GM12801 (cell line): Measurements from ENCODE around the gene ABHD16A.

Source experiments
- TF ChIP-seq, protein P1 (sequence below): IDR thresholded peaks from one replicate; pipeline ENCODE4 v1.5.1; 2011; ENCODE audit warnings: control low read depth; ENCODE audit not compliant: insufficient read length; ENCODE audit errors: extremely low read depth

Gene ABHD16A

DNA sequence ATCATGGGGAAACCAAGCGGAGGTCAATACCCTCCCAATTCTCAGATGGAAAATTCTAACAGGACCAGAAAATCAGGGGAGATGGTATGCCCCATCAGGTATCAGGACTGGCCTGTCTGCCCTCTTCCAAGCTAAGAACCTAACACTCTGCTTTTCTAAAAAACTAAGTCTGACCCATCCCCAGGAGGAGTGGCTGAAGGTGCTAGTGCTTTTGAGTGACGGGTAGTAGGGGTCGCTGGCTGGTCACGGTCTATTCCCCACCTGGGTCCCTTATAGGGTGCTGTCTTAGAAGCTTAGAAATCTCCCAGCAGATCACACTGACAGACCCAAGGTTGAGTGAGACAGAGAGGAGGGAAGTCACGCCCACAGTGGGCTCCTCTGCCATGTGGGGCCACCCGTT lies 9.6 kb downstream of the ABHD16A start:
- TF ChIP-seq, protein P1, sequence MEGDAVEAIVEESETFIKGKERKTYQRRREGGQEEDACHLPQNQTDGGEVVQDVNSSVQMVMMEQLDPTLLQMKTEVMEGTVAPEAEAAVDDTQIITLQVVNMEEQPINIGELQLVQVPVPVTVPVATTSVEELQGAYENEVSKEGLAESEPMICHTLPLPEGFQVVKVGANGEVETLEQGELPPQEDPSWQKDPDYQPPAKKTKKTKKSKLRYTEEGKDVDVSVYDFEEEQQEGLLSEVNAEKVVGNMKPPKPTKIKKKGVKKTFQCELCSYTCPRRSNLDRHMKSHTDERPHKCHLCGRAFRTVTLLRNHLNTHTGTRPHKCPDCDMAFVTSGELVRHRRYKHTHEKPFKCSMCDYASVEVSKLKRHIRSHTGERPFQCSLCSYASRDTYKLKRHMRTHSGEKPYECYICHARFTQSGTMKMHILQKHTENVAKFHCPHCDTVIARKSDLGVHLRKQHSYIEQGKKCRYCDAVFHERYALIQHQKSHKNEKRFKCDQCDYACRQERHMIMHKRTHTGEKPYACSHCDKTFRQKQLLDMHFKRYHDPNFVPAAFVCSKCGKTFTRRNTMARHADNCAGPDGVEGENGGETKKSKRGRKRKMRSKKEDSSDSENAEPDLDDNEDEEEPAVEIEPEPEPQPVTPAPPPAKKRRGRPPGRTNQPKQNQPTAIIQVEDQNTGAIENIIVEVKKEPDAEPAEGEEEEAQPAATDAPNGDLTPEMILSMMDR = no peak

DNA sequence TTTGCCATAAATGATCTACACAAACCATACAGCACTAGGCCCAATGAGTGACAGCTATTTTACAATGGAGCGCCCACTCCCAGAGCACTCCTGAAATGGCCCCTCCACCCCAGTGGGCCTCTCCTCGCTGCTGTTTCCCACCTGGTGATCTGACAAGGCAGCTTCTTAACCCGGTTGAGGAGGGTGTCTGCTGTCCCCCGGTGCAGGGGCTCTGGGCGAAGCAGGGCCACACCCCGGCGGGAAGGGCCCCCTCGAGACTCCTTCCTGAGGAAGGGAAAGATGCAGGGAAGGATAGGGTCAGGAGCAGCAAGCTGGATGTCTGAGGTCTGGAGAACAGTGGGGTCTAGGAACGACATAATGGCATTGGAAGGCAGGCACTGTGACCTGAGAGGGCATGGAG lies 10.2 kb downstream of the ABHD16A start:
- TF ChIP-seq, protein P1 = no peak

DNA sequence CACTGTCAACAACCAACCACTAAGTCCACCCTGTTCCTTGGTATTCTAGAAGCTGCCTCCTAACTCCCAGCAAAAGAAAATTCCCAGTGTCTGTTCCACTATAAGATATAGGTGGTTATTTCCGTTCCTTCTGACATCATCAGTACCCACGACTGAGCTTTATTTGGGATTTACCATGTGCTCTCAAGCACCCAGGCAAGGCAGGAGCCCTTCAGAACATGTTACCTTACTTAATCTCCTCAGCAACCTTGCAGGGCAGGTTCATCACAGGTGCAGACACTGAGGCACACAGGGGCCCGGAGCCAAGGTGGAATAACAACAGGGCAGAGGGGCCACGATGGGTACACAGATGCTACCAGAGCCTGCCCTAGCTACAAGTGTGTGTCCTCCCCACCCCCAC lies 10.8 kb downstream of the ABHD16A start:
- TF ChIP-seq, protein P1 = no peak

DNA sequence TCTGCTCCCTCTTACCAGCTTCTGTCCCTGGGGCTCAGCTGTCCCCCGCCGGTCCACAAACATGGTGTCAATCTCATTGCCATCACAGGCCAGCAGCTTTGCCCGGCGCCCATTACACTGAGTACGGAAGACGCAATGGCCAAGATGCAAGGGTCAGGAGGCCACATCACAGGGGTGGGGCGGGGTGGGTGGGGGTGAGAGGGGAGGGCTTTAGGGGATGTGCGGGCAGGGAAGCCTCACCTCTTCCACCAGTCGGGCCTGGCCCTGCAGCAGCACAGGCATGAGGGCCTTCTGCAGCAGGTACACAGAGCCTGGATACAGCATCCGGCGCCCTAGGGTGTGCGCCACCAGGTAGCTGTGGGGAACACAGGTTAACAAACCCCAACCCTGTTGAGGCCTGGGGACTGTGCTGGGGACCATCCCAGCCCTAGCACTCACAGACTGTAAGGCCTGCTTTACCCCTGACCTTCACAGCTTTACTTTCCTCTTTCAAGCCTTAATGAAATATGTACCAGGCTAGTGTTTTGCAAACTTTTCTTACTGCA lies 11.5 kb downstream of the ABHD16A start:
- TF ChIP-seq, protein P1 = no peak

DNA sequence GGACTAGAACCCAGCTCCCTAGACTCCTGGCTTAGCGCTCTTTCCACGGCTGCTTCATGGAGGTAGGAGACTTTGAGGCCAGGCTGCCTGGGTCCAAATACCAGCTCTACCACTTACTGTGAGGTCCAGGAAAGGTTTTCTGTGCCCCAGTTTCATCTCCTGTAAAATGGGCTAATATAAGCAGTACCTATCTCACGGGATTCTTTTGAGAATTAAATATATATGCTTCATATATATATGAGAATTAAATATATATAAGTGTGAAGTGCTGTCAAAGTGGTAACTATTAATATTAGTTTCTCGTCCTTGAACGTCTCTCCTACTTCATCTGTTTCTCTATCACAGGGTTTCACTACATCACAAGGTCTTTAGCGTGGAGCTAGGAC lies 12.1 kb downstream of the ABHD16A start:
- TF ChIP-seq, protein P1 = no peak

DNA sequence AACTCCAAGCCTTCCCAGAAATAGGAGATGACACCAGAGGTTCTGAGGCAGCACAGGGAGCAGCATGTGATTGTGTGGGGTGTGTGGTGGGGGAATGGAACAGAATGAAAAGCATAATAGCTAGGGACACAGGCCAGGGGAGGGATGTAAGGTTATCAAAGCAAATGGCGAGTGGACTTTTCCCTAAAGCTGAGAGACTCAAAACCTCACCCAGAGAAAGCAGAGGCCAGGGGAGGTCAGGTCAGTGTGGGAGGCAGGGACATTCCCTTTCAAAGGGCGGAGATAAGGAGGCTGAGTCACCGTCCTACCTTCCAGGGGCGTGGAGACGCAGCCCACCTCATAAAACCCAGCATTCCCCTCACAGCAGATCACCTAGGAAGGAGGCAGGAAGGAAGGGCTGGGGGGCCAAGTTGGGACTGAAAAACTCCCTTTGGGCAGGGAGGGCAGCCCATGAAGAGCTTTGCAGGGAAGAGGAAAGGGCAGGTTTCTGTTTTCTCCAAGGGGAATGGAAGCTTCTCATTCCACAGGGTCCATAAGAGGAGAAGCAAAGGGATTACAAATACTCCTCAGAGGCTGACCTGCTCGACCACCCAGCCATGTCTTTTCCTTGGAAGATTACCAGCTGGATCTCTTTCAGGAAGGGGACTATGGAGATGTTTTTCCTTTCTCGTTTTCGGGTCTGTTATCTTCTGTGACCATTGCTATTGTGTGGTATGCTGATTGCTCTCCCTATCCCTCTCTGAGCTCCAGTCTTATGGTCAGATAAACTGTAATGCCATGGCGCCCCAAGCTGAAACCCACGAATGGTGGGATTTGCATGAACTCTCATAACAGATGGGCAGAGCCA lies 12.7 kb downstream of the ABHD16A start:
- TF ChIP-seq, protein P1 = no peak

DNA sequence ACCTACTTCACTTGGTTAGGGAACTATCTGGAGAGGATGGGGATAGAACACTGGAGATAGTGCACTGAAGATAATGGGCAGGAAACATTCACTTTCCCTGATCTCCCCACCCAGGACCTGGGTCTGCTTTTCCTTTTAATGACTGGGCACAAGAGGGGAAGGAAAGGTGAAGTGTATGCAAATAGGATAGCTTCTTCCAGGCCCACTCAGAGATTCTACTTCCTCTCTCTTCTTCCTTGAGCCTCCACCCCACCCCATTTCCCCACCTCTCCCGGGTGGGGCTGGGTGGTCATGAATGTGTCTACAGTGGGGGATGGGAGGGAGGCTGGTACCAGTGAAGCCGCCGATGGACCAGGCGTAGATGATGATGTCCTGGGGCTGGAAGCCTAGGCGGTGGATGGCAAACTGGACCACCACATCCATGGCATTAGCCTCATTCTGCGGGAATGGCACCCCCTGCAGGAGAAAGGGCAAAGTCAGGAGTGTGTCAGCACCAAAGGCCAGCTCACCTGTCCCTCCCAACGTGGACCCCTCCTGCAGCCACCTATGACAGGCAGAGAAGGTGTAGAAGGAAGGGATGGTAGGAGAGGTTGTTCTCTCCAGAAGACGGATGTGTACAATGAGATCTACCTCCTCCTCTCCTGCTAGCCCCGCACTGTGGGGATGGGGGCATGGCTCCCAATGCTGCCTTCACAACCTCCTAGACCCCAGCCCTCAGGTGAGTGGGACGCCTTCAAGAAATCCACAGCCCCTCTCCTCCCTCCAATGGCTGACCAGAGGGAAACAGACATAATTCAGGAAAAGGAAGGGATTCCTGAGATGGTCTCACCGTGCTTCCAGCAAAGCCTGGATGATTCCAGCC lies 13.6 kb downstream of the ABHD16A start:
- TF ChIP-seq, protein P1 = no peak
